Ovary (tissue), 3 donors: Measurements from ENCODE around the gene SLC19A1.

Source experiments
- CTCF ChIP-seq, 3 donors: fragments of 450-650 bp in 2 of 3; fragments of 200-600 bp in 1 of 3; IDR thresholded peaks; one replicate each; pipeline versions ENCODE4 v1.5.1 to v1.8.0; 2016 to 2022; ENCODE audit warnings: antibody characterized with exemption in 3 of 3, mild to moderate bottlenecking in 1 of 3
- EP300 ChIP-seq: sonication (generic); formaldehyde crosslinking; IDR thresholded peaks from one replicate; pipeline ENCODE4 v1.6.1; 2017; ENCODE audit warnings: antibody characterized with exemption
- POLR2A ChIP-seq: fragments of 450-650 bp; IDR thresholded peaks from one replicate; pipeline ENCODE4 v1.6.1; 2017; ENCODE audit warnings: antibody characterized with exemption, mild to moderate bottlenecking, moderate library complexity
- donor health status: DM: no; HTN: no; CAD: no.

GRCh38 chr21:45551316-45551715 is 9.1 kb upstream of the SLC19A1 start:
- TF ChIP-seq CTCF (IDR thresholded peaks at IDR 0.05), result no peak
- TF ChIP-seq POLR2A, result no peak
- TF ChIP-seq EP300, result no peak
